ENCODE data around the gene CCNQ. TPM values are rescaled to one million over a fixed set of nuclear protein-coding genes. Genes with fewer than 3 reads are reported as not detected.
A peak's percentile ranks its signal among the peaks of the same experiment; 100 is the strongest.

The CCNQ gene
- total and polyA plus RNA-seq, 2 donors from 2014 or later = 14.6 to 35.4 TPM

- DNase-seq (peak in 1 of 5 donors; percentile 22), FAIRE-seq (no peak)
- H3K36me3 ChIP-seq (ENCODE audit: control insufficient read depth in 2 of 3, insufficient read depth in 3 of 3, low read length in 3 of 3) = no peaks in the 10 kb centered on the region
- no peaks in the 10 kb centered on the region for H3K4me1 ChIP-seq (ENCODE audit: control insufficient read depth in 2 of 3, insufficient read depth in 2 of 3, low read depth in 1 of 3, low read length in 3 of 3)
- H3K27me3 ChIP-seq (ENCODE audit: control insufficient read depth, insufficient read depth, low read length) = no peaks in the 10 kb centered on the region
- no peak for TF ChIP-seq CTCF (IDR thresholded peaks at IDR 0.05; ENCODE audit: borderline replicate concordance, extremely low read depth, insufficient read depth)
- no peak overlapping the region for H3K4me3 ChIP-seq (ENCODE audit: low read length in 3 of 3)
- no peak overlapping the region for H3K9ac ChIP-seq (ENCODE audit: low read length in 3 of 3)
- intact Hi-C loops (cut with DNase I) = no loop called here
- H3K9me3 ChIP-seq (ENCODE audit: control insufficient read depth in 2 of 3, insufficient read depth in 1 of 3, low read length in 3 of 3) = no peaks in the 10 kb centered on the region
- H3K27ac ChIP-seq (ENCODE audit: low read depth in 2 of 2, low read length in 2 of 2) = no peak overlapping the region
Measured at GRCh38 chrX:153634236-153634635, 35.3 kb upstream of the CCNQ start.

- intact Hi-C loops (cut with DNase I) = no loop called here
- Histone ChIP-seq H3K9ac (ENCODE audit: low read length in 3 of 3) (no peak overlapping the region), H3K4me3 (ENCODE audit: low read length in 3 of 3) (no peak overlapping the region), H3K36me3 (ENCODE audit: control insufficient read depth in 2 of 3, insufficient read depth in 3 of 3, low read length in 3 of 3) (no peaks in the 10 kb centered on the region), H3K4me1 (ENCODE audit: control insufficient read depth in 2 of 3, insufficient read depth in 2 of 3, low read depth in 1 of 3, low read length in 3 of 3) (no peaks in the 10 kb centered on the region), H3K9me3 (ENCODE audit: control insufficient read depth in 2 of 3, insufficient read depth in 1 of 3, low read length in 3 of 3) (no peaks in the 10 kb centered on the region), H3K27me3 (ENCODE audit: control insufficient read depth, insufficient read depth, low read length) (no peaks in the 10 kb centered on the region), H3K27ac (ENCODE audit: low read depth in 2 of 2, low read length in 2 of 2) (no peak overlapping the region)
- peak in 1 of 5 donors; percentile 51 for DNase-seq
- no peak for TF ChIP-seq CTCF (IDR thresholded peaks at IDR 0.05; ENCODE audit: borderline replicate concordance, extremely low read depth, insufficient read depth)
- no peak for FAIRE-seq
Measured at GRCh38 chrX:153633607-153634180, 34.8 kb upstream of the CCNQ start.

GRCh38 chrX:153633048-153633447, 34.1 kb upstream of the CCNQ start:
- Histone ChIP-seq H3K4me3 (ENCODE audit: low read length in 3 of 3) (no peak overlapping the region), H3K9ac (ENCODE audit: low read length in 3 of 3) (no peak overlapping the region), H3K27ac (ENCODE audit: low read depth in 2 of 2, low read length in 2 of 2) (no peak overlapping the region), H3K27me3 (ENCODE audit: control insufficient read depth, insufficient read depth, low read length) (no peaks in the 10 kb centered on the region), H3K4me1 (ENCODE audit: control insufficient read depth in 2 of 3, insufficient read depth in 2 of 3, low read depth in 1 of 3, low read length in 3 of 3) (no peaks in the 10 kb centered on the region), H3K9me3 (ENCODE audit: control insufficient read depth in 2 of 3, insufficient read depth in 1 of 3, low read length in 3 of 3) (no peaks in the 10 kb centered on the region), H3K36me3 (ENCODE audit: control insufficient read depth in 2 of 3, insufficient read depth in 3 of 3, low read length in 3 of 3) (no peaks in the 10 kb centered on the region)
- intact Hi-C loops (cut with DNase I) = no loop called here
- DNase-seq = peak in 1 of 5 donors; percentile 53
- FAIRE-seq = no peak
- no peak for TF ChIP-seq CTCF (IDR thresholded peaks at IDR 0.05; ENCODE audit: borderline replicate concordance, extremely low read depth, insufficient read depth)

DNA sequence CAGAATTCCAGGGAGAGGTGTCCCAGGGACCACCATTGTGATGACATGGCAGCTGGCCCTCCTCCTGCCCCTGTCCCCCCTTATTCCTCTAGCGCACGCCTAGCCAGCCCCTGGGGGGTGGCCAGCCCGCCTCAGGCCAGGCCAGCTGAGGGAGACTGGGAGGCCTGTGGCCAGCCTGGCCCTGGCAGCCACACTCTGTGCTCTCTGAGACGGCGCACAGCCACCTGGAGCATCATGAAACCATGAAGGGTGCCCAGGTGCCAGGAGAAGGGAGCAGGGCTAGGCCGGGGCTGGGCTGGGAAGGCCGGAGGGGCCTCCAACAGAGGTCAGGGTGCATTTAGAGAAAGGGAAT, 33.6 kb upstream of the CCNQ start:
- H3K4me3 ChIP-seq (ENCODE audit: low read length in 3 of 3) = no peak overlapping the region
- DNase-seq (no peak), FAIRE-seq (no peak)
- H3K27ac ChIP-seq (ENCODE audit: low read depth in 2 of 2, low read length in 2 of 2) = no peak overlapping the region
- intact Hi-C loops (cut with DNase I) = no loop called here
- H3K36me3 ChIP-seq (ENCODE audit: control insufficient read depth in 2 of 3, insufficient read depth in 3 of 3, low read length in 3 of 3) = no peaks in the 10 kb centered on the region
- no peak overlapping the region for H3K9ac ChIP-seq (ENCODE audit: low read length in 3 of 3)
- H3K4me1 ChIP-seq (ENCODE audit: control insufficient read depth in 2 of 3, insufficient read depth in 2 of 3, low read depth in 1 of 3, low read length in 3 of 3) = no peaks in the 10 kb centered on the region
- TF ChIP-seq CTCF (IDR thresholded peaks at IDR 0.05; ENCODE audit: borderline replicate concordance, extremely low read depth, insufficient read depth) = no peak
- no peaks in the 10 kb centered on the region for H3K9me3 ChIP-seq (ENCODE audit: control insufficient read depth in 2 of 3, insufficient read depth in 1 of 3, low read length in 3 of 3)
- no peaks in the 10 kb centered on the region for H3K27me3 ChIP-seq (ENCODE audit: control insufficient read depth, insufficient read depth, low read length)
